IPS-18a (cell line): ENCODE data around the gene STARD9.
A peak's percentile ranks its signal among the peaks of the same experiment; 100 is the strongest.

Experiments used
- H3K27ac ChIP-seq: one replicate; pipeline ENCODE4 v1.5.1; 2013; ENCODE audit warnings: low read length
- H3K27me3 ChIP-seq: one replicate; pipeline ENCODE4 v1.6.1; 2013; ENCODE audit warnings: mild to moderate bottlenecking, low read length; ENCODE audit not compliant: control insufficient read depth, insufficient read depth
- H3K36me3 ChIP-seq: one replicate; pipeline ENCODE4 v1.6.1; 2013; ENCODE audit warnings: low read depth, low read length; ENCODE audit not compliant: control insufficient read depth
- H3K4me1 ChIP-seq: one replicate; pipeline ENCODE4 v1.6.1; 2013; ENCODE audit warnings: low read depth, low read length; ENCODE audit not compliant: control insufficient read depth
- H3K4me3 ChIP-seq: one replicate; pipeline ENCODE4 v1.5.1; 2013; ENCODE audit warnings: low read length
- H3K9ac ChIP-seq: one replicate; pipeline ENCODE4 v1.6.1; 2013; ENCODE audit warnings: mild to moderate bottlenecking, low read length, moderate library complexity
- H3K9me3 ChIP-seq: one replicate; pipeline ENCODE4 v1.6.1; 2013; ENCODE audit warnings: low read depth, low read length; ENCODE audit not compliant: control insufficient read depth

Gene STARD9

GRCh38 chr15:42732095-42732827, 156.9 kb downstream of the STARD9 start:
- Histone ChIP-seq H3K4me3 (no peak overlapping the region), H3K27ac (no peak overlapping the region), H3K27me3 (no peaks in the 10 kb centered on the region), H3K9ac (no peak overlapping the region), H3K36me3 (peaks cover 47% of the 10 kb centered on the region), H3K4me1 (peaks cover 5% of the 10 kb centered on the region), H3K9me3 (no peaks in the 10 kb centered on the region)

GRCh38 chr15:42733027-42733426, 157.6 kb downstream of the STARD9 start:
- Histone ChIP-seq H3K27me3 (no peaks in the 10 kb centered on the region), H3K9me3 (no peaks in the 10 kb centered on the region), H3K27ac (no peak overlapping the region), H3K36me3 (peaks cover 42% of the 10 kb centered on the region), H3K4me1 (peaks cover 5% of the 10 kb centered on the region), H3K4me3 (no peak overlapping the region), H3K9ac (no peak overlapping the region)

GRCh38 chr15:42734076-42734672, 158.8 kb downstream of the STARD9 start:
- H3K27ac ChIP-seq = no peak overlapping the region
- H3K9ac ChIP-seq = no peak overlapping the region
- no peaks in the 10 kb centered on the region for H3K9me3 ChIP-seq
- no peak overlapping the region for H3K4me3 ChIP-seq
- H3K36me3 ChIP-seq = peaks cover 37% of the 10 kb centered on the region
- H3K27me3 ChIP-seq = no peaks in the 10 kb centered on the region
- peaks cover 5% of the 10 kb centered on the region for H3K4me1 ChIP-seq

DNA sequence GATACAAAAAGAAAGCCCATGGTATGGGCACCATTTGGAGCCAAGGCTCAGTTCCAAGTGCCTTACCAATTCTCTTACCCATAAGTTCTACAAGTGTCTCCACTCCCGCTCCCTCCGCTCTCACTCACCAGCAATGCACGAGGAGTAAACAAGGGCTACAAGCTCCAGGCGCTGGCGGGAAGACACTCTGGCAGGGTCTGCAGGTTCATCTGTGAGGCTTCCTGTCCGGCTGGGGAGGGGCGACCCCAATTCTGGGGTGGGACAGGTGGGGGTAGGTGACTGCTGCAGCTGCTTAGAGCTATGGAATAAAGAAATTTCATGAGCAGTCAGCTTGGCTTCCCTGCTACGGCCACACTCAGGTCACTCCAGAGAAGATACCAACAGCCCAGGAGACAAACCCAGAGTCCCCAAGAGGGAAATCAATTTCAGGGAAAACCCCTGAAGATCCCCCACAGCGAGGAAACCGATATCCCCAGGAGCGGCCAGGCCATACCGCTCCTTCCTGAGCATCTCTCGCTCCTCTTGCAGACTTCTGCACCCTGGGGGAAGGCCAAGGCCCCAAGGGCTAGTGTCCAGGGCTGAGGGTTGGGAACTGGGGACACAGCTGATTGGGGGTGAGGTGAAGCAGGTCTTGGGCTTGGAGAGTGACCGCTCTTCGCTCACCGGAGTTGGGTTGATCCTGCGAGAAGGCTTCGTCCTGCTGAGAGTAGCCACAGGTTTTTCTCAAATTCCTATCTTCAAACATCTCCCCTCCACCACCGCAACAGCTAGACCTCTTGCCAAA, 160.2 kb downstream of the STARD9 start:
- no peak overlapping the region for H3K9ac ChIP-seq
- peaks cover 35% of the 10 kb centered on the region for H3K36me3 ChIP-seq

DNA sequence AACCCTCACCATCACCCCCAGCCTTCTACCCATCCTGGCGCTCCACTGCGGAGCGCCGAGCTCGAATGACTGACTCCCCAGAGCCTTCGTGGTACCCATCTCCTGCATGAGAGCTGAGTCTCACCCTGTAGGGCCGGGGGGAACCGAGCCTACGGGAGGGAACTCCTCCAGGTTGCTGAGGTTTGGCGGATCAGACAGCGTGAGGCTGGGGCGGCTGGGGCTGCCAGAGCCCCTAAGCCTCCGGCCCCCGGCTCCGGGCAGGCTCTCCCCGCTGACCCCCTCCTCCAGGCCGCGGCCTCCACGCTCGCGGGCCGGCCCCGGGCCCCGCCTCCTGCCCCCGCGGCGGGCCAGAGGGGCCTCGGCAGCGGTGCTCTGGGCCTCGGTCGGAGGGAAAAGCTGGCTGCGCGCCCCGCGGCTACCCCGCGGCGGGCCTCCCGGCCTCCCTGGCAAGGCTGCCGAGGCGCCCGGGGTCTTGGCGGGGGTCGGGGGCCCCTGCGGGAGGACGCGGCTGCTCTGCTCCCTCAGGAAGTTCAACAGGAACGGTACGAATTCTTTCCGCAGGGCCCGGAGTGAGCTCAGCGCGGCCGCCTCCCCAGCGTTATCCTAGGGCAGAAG, 160.9 kb downstream of the STARD9 start:
- H3K27ac ChIP-seq = no peak overlapping the region
- H3K9me3 ChIP-seq = no peaks in the 10 kb centered on the region
- peak overlapping the region; percentile 44 for H3K9ac ChIP-seq
- peak overlapping the region; percentile 78 for H3K4me3 ChIP-seq
- no peaks in the 10 kb centered on the region for H3K27me3 ChIP-seq
- H3K36me3 ChIP-seq = peaks cover 28% of the 10 kb centered on the region
- peaks cover 5% of the 10 kb centered on the region for H3K4me1 ChIP-seq

More for the DNA sequence above, 160.2 kb downstream of the STARD9 start:
- H3K27ac ChIP-seq = no peak overlapping the region
- H3K4me3 ChIP-seq = peak overlapping the region; percentile 78
- H3K27me3 ChIP-seq = no peaks in the 10 kb centered on the region
- peaks cover 5% of the 10 kb centered on the region for H3K4me1 ChIP-seq
- H3K9me3 ChIP-seq = no peaks in the 10 kb centered on the region

DNA sequence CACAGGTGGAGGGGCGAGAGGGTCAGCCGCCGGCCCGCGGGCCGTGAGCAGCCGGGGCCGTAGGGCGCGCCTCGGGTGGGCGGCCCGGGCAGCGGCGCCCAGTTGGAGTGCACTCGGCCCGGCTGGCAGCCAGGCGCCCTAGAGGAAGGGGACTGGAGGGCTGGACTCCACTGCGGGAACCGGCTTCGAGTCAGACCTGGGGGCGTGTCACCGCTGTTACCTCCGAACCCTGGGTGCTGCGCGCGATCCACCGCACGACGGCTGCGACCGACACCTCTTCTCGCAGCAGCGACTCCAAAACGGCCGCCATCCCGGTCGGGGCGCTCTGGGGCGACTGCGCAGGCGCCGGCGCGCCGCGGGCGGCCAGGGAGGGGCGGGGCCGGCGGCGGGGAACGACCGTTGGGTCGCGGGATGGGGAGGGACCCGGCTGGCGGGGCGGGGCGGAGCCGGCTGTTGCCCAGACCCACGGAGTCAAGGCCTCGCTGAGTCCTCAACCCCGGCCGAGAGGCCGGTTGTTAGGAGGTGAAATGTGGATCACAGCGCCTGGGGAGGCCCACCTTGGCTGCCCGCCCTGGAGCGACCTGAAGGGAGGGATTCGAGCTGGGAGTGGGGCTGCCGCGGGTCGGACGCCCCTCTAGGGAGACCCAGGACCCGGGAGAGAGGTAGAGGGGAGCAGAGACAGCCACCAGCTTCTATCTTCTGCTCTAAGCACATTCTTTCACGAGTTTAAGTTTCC, 161.6 kb downstream of the STARD9 start, which contains the start of gene CDAN1:
Gene CDAN1, minus strand, starts transcription at position 336 of the 736 bp plus-strand sequence. Its CDS starts 26 bp downstream, at position 310.
- Histone ChIP-seq H3K27ac (peak within 1 kb of the TSS; percentile 30), H3K27me3 (no peaks in the 10 kb centered on the region), H3K4me3 (peak within 1 kb of the TSS; percentile 78), H3K9ac (peak within 1 kb of the TSS; percentile 72), H3K9me3 (no peaks in the 10 kb centered on the region), H3K4me1 (peaks cover 5% of the 10 kb centered on the region), H3K36me3 (peaks cover 25% of the 10 kb centered on the region)

DNA sequence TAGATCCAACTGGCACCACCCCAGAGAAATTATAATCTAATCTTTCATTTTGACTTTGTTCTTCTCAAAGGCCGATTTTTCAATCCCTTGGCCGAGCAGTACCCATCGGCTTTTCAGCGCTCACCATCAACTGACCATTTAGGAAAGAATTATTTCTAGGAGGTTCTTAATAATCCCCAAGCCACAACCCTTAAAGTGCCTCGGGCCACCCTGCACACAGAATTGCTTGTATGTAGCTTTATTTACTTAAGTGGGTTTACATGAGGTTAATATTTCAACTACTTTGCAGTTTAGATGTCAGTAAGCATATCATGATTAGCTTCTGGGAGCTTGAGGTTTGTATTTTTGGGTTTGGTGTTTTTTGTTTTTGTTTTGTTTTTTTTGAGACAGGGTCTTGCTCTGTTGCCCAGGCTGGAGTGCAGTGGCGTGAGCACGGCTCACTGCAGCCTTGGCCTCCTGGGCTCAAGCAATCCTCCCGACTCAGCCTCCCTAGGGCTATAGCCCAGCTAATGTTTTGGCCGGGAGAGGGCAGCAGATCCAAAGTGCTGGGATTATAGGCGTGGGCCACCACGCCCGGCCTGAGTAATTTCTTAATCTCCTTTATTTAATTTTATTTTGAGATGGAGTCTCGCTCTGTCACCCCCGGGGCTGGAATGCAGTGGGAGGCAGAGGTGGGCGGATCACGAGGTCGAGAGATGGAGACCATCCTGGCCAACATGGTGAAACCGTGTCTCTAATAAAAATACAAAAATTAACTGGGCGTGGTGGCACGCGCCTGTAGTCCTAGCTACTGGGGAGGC, 162.3 kb downstream of the STARD9 start:
- H3K27ac ChIP-seq = peak overlapping the region; percentile 30
- H3K27me3 ChIP-seq = no peaks in the 10 kb centered on the region
- H3K4me1 ChIP-seq = peaks cover 5% of the 10 kb centered on the region
- no peaks in the 10 kb centered on the region for H3K9me3 ChIP-seq
- peak overlapping the region; percentile 78 for H3K4me3 ChIP-seq
- peak overlapping the region; percentile 72 for H3K9ac ChIP-seq
- H3K36me3 ChIP-seq = peaks cover 19% of the 10 kb centered on the region

DNA sequence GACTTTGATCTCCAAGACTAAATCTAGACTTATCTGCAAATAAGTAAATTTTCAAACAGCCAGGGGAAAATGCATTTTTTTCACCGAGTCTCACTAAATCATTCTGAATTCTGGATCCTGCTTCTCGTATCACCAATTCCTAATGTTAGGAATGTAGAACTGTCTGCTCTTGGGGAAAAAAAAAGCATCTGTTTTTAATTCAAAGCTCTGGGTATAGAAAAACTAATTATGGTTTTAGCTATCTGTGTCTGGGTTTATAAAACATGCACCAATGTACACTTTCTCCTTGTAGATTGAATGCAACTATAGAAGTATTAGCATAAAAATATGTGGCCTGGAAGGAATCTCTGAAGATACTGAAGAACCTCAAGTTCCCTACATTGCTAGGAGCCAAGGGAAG, 166.3 kb downstream of the STARD9 start:
- Histone ChIP-seq H3K36me3 (no peaks in the 10 kb centered on the region), H3K4me3 (no peak overlapping the region), H3K9ac (no peak overlapping the region), H3K27me3 (no peaks in the 10 kb centered on the region), H3K4me1 (no peaks in the 10 kb centered on the region), H3K9me3 (no peaks in the 10 kb centered on the region), H3K27ac (no peak overlapping the region)

GRCh38 chr15:42742149-42742548, 166.7 kb downstream of the STARD9 start:
- no peaks in the 10 kb centered on the region for H3K36me3 ChIP-seq
- no peak overlapping the region for H3K4me3 ChIP-seq
- no peaks in the 10 kb centered on the region for H3K9me3 ChIP-seq
- H3K27ac ChIP-seq = no peak overlapping the region
- H3K4me1 ChIP-seq = no peaks in the 10 kb centered on the region
- H3K9ac ChIP-seq = no peak overlapping the region
- no peaks in the 10 kb centered on the region for H3K27me3 ChIP-seq

DNA sequence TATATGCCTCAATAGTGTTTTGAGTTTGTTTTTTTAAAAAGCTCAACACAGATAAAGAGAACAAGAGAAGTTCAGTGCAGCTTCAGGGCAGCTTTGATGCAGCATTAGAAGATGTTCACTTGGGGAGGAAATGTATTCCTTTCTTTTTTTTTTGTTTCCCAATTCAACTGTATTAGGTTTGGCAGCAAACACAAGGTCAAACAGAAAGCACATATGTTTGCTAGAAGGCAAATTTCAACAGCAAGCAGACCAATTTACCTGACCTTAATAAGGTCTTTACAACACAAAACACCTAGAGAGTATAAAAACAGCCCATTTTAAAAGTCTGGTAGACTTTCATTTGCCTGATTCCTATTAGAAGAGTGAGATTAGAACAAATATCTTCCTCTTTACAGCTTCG, 168.8 kb downstream of the STARD9 start:
- no peaks in the 10 kb centered on the region for H3K4me1 ChIP-seq
- H3K9me3 ChIP-seq = no peaks in the 10 kb centered on the region
- H3K9ac ChIP-seq = no peak overlapping the region
- H3K4me3 ChIP-seq = no peak overlapping the region
- no peak overlapping the region for H3K27ac ChIP-seq
- H3K27me3 ChIP-seq = no peaks in the 10 kb centered on the region
- H3K36me3 ChIP-seq = no peaks in the 10 kb centered on the region
